SKM-1 (cell line): ENCODE data around the gene FOXP1.

Experiments used
- DNase-seq: peaks from one replicate; lab custom pipeline; 2025; ENCODE audit not compliant: unreplicated experiment; lab: John Stamatoyannopoulos, UW

FOXP1 gene

GRCh38 chr3:71587958-71588357 is 4.4 kb upstream of the FOXP1 start:
- DNase-seq = no peak

DNA sequence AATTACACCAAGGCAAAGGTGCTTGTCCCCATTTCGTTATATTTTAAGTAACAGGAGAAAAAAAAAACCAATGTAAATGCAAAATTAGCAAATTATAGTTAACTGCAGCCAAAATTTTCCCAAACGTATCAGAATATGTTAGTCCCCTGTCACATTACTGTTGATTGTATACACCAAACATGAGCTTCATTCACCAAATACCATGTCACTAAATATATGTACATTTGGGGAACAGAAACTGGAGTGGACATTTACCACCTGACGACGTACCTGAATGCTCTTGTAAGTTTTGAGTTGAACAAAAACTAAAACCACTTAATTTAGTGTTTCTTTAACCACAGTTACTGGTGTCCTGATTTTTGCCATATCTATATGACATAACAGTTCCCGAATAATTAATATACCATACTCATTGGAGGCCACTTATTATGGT is 3.3 kb upstream of the FOXP1 start:
- no peak for DNase-seq

- DNase-seq = no peak
These were observed 2.6 kb upstream of the FOXP1 start for GRCh38 chr3:71585887-71586809.

DNA sequence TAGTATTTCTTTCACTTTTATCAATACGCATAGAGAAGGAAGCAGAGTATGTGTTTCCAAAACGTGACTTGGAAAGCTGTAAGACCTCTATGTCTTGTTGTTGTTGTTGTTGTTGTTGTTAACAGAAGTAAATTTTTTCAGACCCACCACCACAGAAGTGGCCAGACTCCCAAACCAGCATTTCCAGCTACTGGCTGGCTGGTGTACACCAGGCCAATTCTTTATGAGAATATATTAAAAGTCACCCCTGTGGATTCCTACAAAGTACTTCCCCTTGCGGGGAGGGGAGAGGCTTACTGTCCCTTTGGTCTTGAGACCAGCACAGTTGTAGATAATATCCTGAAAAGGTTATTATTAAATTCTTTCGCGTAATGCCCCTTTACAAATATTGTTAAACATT is 1.6 kb upstream of the FOXP1 start:
- DNase-seq = no peak

DNA sequence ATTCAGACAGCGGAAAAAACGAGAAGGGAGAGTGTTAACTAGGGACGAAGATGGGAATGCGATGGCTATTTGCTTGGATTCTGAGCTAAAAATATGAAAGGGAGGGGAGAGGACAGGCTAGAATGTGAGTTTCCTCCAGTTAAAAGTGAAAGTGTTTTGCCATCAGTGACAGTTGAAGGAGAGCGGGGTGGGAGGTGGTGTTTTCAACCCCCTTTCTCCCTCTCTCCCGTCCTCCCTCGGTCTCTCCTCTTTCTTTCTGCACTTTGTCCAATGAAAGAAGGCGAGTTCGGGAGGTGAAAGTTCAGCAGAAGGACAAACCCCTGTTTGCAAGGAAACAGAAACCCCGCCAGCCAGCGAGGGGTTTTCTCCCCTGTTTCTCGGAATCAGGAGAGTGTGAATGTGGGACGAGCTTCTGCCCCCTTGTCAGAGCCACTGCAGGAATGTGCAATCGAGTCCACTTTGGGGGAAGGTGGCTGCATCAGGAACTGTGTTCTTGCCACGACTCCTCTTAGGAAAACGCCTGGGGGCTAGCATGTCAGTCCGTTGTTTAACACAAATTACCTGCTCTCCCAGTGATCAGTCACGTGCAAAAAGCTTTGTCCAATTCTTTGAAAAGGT is 975 bp upstream of the FOXP1 start:
- DNase-seq = no peak

- DNase-seq = no peak
These were observed 639 bp downstream of the FOXP1 start for GRCh38 chr3:71582612-71583565.

- DNase-seq = peak; percentile 40
These were observed 1.4 kb downstream of the FOXP1 start for GRCh38 chr3:71582036-71582611.

- no peak for DNase-seq
These were observed 2.0 kb downstream of the FOXP1 start for GRCh38 chr3:71581457-71582035.

- no peak for DNase-seq
These were observed 2.7 kb downstream of the FOXP1 start for GRCh38 chr3:71580636-71581456.

GRCh38 chr3:71579935-71580406 is 3.6 kb downstream of the FOXP1 start:
- peak; percentile 32 for DNase-seq

- no peak for DNase-seq
These were observed 4.1 kb downstream of the FOXP1 start for GRCh38 chr3:71579326-71579934.

GRCh38 chr3:71578054-71578751 is 5.3 kb downstream of the FOXP1 start:
- no peak for DNase-seq

GRCh38 chr3:71577011-71577410 is 6.5 kb downstream of the FOXP1 start:
- DNase-seq = no peak

- DNase-seq = no peak
These were observed 8.1 kb downstream of the FOXP1 start for GRCh38 chr3:71575433-71575832.

DNA sequence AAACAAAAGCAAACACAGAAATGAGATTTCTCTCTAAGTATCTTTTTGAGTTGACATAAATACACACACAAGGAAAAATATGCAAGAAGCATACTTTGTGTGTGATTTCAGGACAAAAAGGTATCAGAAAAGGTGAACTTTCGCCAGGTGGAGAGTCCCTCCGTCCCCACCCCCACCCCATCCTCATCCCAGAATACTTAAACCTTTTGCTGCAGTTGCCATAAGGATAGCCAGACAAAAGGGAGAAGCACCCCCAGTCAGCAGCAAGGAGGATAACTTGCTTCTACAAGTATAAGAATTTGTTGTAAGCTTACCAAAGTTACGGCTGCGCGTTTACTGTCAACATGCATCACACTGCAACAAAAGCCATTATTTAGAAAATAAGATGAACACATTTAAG is 10.3 kb downstream of the FOXP1 start:
- no peak for DNase-seq

- DNase-seq = no peak
These were observed 13.0 kb downstream of the FOXP1 start for GRCh38 chr3:71570546-71570945.

- DNase-seq = no peak
These were observed 15.3 kb downstream of the FOXP1 start for GRCh38 chr3:71568207-71568606.

GRCh38 chr3:71566776-71567175 is 16.8 kb downstream of the FOXP1 start:
- DNase-seq = no peak

DNA sequence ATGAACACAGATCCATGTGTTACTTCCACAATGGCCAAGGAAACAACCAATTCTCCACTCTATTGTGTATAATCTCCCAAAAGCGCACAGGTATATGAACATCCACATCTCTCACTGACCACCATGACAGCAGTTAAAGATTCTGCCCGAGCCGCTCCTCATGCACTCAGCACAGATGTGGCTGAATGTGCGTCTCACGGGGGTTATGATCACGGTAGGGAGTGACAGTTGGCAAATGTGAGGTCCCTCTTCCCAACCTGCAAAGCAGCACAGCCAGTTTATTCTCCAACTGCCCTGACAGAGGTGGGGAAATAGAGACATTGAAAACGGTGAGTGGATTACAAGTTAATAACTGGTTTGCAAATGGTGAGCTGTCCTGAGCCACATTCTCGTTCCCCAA is 17.6 kb downstream of the FOXP1 start:
- no peak for DNase-seq
